C4-2B (cell line): ENCODE data around the gene GHR.

Experiments used
- CTCF ChIP-seq: fragments of 450-650 bp; conservative IDR thresholded peaks from 2 replicates; pipeline ENCODE4 v1.5.1; 2017; ENCODE audit warnings: mild to moderate bottlenecking
- ZFX ChIP-seq: fragments of 450-650 bp; IDR thresholded peaks from 2 replicates; pipeline ENCODE4 v1.6.1; 2017

- TF ChIP-seq CTCF: no peak
- no peak for TF ChIP-seq ZFX
Measured at GRCh38 chr5:42599106-42599505, 175.9 kb downstream of the GHR start.
